GM19043 (cell line): Measurements from ENCODE around the gene CES2.

ENCODE experiments used
- ATAC-seq: cut with Tn5 transposase; IDR thresholded peaks from one replicate; pipeline ENCODE4 v1.9.1; 2021; ENCODE audit warnings: low read depth; ENCODE audit not compliant: unreplicated experiment

The CES2 gene

DNA sequence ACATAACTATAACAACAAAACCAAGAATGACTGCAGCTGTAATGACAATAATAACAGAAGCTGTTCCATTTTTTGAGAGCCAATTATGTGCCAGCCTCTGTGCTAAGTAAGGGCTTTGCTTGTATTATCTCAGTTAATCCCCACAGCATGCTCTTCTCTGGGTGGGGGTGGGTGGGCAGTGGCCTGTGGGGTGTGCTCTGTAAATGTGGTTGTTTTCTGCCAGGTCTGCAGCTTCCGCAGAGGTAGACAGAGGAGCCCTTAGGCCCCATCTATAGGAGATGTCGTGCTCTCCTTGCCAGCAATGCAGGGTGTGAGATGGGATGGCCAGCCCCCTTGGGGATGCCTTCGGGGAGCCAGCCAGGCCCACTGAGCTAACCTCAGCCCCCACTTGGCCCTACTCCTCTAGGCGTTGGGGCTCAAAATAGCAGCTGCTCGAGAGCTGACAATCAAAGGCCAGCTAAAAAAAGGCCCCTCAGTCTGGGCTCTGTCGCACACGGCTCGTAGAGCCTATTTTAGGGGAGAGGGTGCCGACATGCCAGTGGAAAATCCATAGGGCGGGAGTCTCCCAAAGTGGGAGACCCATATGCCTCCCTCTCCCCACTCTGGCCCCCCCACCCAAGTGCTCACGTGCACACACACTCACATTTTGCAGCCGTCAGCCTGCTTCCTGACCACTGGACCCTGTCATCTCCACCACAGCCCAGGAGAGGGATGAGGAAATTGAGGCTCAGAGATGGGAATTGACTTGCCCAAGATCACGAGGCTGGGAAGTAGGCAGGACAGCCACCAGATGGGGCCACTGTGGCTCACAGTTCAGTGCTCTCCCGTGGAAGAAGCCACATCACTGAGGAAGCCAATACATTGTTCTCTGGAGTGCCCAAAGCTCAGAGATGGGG, 32.4 kb upstream of the CES2 start:
- ATAC-seq = no peak

DNA sequence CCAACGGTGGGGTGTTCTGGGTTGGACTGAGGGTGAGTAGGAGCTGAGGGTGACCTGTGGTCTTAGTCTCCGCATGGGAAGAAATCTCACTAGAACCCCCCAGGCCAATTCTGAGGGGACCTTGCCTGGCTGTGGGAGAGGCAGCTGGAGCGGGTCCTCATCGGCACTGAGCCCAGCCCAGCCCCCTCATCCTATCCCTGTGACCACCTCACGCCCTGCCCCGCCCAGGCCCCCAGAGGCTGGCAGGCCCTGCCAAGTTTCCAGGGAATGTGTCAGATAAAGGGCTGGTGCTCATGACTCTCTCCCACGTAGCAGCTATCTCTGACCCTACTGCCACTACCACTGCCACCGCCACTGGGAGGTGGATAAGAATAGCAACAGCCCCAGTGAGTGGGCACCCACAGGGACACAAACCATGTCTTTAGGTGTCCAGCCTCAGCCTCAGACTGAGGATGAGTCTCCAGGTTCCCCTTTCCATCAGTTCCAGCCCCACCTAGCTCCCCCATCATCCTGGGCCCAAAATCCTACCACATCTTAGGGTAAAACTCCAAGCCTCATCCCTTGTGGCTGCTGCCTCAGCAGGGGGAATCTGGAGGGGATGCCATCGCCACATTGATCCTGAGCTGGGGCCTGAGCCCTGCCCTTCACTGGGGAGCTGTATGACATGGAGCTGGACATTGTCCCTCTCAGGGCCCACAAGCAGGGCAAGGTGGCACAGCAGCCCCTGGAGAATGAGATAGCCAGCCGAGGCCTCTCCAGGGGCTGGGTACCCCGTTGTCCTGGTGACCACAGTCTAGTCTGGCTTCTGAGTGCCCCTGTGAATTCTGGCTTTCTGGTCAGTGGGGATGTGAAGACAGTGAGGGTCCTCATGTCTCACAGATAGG, 31.5 kb upstream of the CES2 start:
- no peak for ATAC-seq

DNA sequence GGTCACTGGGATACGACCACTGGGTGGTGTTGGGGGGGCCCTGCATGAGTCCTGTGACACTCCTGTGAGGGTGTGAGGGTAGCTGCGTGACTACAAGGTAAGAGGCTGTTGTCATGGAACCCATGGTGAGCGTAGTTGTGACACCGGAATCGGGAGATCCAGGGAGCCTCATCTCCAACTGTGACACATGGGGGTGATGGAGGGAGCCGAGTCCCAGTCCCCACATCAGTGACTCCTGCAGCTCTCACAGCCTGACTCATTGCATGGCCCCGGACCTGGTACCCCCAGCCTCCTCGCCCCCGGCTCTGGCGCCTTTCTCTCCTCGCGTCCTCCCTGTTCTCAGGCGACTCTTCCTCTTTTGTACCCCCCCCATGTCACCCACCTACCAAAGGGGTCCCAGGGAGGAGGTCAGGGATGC, 30.9 kb upstream of the CES2 start:
- ATAC-seq = no peak

DNA sequence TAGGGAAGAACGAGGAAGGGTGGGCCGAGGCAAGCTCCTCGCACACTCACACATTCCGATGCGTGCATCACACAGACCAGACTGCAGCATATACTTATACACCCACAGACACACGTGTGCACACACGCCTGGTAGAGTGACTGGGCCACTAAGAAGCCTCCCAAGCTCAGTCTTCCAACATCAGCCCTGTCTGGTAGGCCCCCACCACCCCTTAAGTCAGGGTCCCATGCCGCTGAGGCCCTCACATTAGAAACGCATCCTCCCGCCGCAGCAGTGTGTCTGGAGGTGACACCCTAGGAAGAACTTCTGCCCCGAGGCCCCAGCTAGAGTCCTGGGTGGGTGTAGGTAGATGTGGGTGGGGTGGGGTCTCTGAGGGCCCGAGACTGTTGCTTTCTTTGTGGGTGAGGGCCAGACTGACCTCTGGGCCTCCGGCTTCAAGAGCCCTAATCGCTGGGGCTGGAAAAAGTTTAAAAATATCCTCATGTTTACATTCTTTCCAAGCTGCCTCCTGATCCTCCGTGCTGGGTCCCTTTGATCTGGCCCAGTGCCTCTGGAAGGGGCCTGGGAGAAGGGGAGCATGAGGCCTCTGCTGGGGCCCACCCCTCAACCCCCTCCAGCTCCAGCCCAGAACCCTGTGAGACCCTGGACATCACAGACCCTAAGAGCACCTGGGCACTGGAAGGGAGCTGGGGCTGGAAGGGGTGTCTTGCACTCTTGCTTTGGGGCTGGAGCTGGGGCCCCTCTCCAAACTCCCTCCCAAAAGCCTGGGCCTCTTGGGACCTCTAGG, 30.3 kb upstream of the CES2 start:
- no peak for ATAC-seq

DNA sequence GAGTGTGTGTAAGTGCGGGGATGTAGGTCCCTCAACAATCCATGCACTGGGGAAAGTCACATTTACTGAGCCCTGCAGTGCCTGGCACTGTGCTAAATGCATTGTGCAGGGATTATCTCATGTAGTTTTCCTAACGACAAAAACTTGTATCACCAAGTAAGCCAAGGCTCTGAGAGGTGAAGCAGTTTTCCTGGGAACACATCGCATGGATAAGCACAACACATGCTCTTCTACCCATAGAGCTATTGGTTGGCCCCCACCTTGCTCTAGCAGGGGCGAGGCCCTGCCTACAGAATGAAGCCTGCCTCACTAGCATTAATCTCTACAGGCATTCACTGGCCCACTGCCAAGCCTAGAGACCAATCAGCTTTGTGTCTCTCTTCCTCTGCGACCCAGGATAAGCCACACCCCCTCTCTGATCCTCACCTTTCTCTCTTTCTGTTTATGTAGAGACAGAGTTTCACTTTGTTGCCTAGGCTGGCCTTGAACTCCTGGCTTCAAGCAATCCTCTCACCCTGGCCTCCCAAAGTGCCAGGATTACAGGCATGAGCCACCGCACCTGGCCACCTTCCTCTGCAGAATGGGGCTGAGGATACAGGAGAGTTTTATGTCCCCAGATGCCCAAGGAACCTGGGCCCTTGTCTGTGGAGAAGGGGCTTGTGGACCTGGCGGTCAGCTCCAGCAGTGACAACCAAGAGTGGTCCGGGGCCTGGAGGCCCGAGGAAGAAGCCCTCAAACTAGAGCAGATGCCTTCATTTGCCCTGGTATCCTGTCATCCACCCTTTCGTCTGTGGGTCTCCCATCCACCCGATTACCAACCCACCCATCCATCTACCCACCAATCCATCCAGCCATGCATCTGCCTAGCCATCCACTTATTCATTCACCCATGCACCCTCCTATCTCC, 29.4 kb upstream of the CES2 start:
- no peak for ATAC-seq

DNA sequence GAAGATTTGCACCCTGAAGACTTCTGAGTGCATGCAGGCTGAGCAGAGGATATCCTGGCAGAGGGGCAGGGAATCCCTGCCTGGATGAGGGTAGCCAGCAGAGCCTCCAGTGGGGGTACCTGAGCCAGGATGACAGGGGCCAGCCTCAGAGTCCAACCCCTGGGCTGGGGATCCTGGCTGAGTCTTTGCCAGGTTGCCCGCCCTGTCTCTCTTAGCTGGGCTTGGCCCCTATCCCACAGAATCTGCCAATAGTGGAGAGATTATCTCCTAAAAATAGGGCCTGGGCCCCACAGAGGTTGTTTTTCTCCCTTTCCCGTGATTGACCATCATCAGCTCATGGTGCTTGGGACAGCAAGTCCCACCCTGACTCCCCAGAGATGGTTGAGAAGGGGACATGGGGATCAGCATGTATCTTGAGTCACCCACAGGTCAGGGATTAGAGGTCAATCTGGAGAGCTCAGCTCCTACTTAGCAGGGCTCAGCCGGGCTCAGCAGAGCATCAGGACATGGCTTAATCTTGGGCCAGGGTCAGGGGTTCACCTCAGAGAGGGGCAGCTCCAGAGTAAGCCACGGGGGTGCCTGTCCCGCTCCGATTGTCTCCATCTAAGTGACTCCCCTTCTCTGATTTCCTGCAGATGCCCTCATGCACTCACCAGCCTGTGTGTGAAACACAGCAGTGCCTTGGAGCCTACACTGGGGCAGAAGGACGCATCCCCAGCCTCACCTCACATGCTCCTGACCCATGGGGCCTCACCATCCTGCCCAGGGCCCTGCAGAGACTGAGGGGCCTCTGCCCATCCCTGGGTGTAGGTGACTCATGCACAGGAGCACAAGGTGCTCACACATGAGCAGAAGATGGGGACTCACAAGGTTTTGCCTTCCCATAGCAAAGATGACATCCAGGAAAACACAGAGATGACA, 28.1 kb upstream of the CES2 start:
- no peak for ATAC-seq

DNA sequence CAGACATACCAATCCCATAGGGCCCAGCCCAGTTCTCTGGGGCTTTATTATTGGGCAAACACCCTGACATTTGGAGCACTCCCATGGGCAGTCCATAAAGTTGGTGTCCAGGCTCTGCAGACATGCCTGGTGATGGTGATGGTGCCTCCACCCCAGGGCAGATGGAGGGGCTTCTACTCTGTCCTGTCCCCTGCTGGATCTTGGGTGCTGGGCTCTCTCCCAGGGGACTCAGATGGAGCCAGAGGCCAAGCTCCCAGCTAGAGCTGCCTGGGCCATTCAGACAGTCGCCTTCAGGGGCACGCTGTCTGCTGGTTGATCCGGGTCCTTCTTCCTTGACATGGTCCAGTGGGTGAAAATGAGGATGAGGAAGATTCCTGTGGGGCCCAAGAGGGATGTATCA, 27.2 kb upstream of the CES2 start:
- no peak for ATAC-seq

DNA sequence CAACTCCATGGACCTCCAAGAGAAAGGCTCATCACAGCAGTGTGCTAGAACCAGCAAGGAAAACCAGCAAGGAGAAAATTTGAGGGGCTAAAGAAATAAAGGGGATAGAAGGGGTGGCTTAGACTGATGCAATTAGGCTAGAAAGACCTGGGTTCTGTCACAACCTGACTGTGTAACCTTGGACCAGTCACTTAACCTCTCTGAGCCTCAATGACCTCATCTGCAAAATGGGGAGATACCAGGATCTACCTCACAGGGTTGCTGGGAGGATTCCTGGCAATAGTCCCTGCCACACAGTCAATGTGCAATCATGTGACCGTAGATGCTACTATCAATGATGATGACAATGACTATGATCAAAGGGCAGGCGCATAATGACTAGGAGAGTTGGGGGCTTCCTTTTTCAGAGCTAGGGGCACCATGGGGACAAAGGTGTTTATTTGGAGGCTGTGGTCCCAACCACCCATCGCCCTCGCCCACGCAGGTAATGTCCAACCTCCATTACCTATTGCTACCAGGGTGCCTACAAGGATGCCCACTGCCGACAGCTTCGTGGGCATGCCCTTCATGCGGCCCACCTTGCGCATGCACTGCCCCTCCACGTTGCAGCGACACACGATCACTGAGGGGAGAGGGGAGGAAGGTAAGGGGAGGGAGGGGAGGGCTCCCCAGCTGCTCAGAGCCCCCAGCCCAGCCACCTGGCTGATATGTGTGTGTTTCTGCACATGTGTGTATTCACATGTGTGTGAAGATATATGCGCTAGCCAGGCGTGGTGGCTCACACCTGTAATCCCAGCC, 26.4 kb upstream of the CES2 start:
- ATAC-seq = no peak

DNA sequence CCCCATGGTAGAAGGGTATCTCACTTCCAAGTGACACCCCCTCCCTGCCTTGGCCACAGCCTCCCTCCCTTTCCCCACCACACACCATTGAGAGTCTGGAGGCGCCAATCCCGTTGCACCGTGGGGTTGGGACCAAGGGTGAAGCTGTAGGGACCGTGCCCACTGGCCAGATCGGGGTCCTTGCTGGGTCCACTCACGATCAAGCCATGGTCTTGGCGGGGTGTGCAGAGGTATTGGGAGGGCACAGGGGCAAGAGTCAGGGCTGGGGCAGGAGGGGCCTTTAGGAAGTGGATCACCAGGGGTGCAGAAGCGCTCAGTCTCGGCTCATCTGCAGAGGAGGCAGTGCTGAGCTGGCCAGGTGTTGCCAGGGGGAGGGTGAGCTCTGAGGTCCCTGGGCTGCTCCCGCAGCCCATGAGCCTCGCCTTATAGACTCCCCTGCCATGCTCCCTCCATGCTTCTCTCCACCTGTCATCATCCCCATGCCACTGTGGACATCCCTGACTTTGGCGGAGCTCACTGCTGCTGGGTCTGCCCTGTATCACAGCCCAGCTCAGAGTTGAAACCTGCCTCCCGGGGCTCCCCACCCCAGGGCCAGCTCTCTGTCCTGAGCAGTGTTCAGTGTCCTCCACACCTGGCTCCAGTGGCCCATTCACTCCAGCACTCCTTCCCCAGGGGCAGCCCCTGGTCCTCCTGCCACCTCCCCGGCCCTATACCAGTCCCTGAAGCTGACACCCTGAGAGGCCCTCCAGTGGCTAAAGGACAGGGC, 25.0 kb upstream of the CES2 start:
- ATAC-seq = no peak

DNA sequence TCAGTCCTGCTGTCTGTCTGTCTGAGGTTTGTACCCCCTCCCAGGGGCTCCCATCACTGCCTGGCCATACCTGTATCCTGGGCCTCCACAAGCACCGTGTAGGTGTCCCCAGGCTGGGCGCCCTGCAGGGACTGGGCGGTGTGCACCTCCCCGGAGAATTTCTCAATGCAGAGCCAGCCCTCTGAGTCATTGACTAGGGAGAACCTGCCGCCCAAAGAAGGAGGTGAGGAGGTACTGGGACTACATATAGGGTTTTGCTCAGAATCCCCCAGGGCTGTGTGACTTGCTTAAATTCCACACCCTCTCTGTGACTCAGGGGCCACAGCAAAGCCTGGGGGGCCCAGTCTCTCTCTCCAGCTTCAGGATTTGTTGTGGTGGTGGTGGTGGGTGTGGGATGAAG, 24.2 kb upstream of the CES2 start:
- no peak for ATAC-seq

DNA sequence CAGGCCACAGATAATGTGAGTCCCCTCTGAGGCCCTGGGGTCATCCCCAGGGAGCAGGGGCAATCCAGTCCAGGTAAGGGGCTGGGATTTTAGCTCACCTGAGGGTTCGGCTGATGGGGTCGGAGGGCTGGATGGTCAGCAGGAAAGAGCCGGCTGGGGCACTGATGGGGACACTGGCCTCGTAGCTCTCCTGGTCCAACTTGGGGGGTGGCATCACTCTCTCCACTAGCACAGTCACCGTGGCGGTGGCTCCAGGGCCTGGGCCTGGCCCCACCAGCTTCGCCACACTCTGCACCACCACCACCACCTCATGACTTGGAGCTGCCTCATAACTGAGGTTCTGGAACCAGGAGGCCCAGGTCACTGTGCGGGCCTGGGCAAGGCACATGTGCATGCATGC, 23.5 kb upstream of the CES2 start:
- ATAC-seq = no peak

DNA sequence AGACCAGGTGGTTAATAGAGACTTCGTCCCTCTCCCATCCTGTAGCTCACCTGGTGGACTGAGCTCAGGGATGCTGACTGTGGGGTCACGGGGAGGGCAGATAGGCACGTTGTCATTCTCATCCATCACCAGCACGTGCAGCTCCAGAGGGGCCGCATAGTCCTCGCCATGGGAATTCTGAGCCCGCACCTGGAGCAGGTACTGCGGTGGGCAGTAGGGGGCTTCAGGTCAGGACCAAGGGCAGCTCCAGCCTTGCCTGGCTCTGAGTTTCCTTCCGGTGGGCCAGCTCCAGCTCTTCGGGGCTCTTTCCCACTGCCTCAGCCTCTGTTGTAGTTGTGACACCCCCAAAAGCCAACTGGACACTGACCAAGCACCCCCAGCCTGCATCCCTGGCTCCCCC, 22.2 kb upstream of the CES2 start:
- ATAC-seq = no peak

DNA sequence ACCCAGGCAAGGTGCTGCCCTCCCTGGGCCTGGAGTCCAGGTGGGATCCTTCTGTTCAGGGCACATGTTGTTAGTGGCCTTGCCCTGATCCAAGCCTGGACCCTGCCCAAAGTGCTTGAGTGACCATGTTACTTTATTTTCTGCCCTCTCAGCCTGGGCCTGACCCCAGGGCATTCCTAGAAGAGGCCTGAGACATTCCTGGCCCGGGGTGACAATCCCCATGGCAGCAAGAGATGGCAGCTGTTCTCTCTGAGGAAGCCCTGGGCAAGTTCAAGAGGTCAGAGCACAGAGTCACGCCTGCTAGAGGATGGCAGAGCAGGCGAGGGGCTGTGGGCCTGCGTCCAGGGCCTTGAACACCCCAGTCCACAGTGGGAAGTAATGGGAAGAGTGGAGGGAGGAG, 21.6 kb upstream of the CES2 start:
- no peak for ATAC-seq

DNA sequence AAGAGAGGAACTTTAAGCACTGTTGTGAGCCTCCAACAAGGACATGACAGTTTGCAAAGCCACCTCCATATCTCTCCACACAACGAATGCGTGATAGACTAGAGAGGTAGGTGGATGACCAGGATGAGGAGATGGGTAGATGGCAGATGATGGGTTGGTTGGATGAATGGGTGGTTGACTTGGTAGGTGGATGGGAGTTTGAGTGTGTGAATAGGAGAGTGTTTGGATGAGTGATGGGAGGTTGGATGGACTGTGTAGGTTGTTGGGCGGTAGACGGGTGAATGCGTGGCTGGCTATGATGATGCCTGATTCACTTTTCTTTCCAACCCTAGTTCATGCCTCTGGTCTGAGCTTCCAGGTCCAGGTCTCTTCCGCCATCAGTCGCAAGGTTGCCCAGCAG, 20.8 kb upstream of the CES2 start:
- ATAC-seq = no peak

DNA sequence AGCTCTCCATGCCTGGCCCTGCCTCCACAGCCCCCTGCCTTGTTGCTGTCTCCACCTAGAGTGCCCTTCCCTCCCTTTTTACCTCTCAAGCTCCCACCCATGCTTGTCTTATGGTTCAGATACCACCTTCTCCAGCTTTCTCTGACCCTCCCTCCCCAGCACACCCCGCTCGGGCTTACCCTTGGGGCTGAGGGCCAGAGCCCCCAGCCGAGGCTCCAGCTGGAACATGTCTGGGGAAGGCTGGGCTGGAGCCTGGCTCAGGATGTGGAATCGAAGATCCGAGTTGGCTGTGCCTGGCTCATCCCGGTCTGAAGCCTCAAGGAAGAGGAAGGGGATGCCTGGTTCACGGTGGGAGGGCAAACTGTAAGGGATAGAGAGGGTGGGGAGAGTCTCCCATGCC, 20.3 kb upstream of the CES2 start:
- no peak for ATAC-seq

DNA sequence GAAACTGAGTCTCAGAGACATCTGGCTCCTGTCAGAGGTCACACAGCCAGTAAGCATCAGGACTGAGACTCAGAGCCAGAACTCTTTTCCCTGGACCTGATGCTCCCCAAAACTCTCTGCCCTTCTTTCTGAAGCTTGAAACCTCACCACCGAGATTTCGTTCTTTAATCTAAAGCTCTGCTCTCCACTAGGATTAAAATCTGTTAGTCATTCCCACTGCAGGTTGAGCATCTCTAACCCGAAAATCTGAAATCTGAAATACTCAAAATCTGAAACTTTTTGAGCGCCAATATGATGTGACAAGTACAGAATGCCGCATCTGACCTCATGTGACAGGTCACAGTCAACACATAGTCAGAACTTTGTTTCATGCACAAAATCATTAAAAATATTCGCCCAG, 18.8 kb upstream of the CES2 start:
- ATAC-seq = no peak

DNA sequence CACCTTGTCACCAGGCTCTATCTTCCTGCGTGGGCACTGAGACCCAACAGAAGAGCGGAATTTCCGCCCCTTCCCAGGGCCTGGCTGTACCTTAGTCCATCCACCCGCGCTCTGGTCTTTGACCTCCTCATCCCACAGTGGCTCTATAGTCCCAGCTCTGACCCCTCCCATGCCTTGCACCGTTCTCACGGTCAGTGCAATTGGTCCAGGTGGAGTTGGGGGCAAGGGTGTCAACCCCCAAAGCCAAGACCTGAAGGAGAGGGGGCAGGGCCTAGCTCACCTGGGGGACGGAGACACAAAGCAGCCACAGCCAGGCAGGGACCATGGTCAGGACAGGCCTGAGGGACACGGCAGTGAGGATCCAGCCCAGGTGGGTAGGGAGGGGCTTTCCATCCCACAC, 17.6 kb upstream of the CES2 start:
- no peak for ATAC-seq
